GM18870 (cell line): Measurements from ENCODE around the gene BHLHE41.

Source experiments
- ATAC-seq: cut with Tn5 transposase; IDR thresholded peaks from one replicate; pipeline ENCODE4 v1.9.1; 2021; ENCODE audit warnings: moderate library complexity; ENCODE audit not compliant: unreplicated experiment

Gene BHLHE41

GRCh38 chr12:26124446-26125399 is at the start of gene BHLHE41:
Gene BHLHE41, minus strand, starts transcription at chr12:26125037. Its CDS starts 258 bp downstream, at chr12:26124779.
- ATAC-seq: no peak

GRCh38 chr12:26172946-26173552 is 48.2 kb upstream of the BHLHE41 start:
- ATAC-seq: no peak

GRCh38 chr12:26172539-26172938 is 47.7 kb upstream of the BHLHE41 start:
- no peak for ATAC-seq

GRCh38 chr12:26172013-26172412 is 47.2 kb upstream of the BHLHE41 start:
- ATAC-seq: no peak

- no peak for ATAC-seq
Measured at GRCh38 chr12:26164118-26164517, 39.3 kb upstream of the BHLHE41 start.

GRCh38 chr12:26162905-26163304 is 38.1 kb upstream of the BHLHE41 start:
- ATAC-seq: no peak

- ATAC-seq: no peak
Measured at GRCh38 chr12:26162174-26162573, 37.3 kb upstream of the BHLHE41 start.

- no peak for ATAC-seq
Measured at GRCh38 chr12:26158078-26158764, 33.4 kb upstream of the BHLHE41 start.

- ATAC-seq: no peak
Measured at GRCh38 chr12:26157001-26157400, 32.2 kb upstream of the BHLHE41 start.

GRCh38 chr12:26156201-26156871 is 31.5 kb upstream of the BHLHE41 start:
- peak; percentile 92 for ATAC-seq

GRCh38 chr12:26153421-26154154 is 28.8 kb upstream of the BHLHE41 start:
- no peak for ATAC-seq

- no peak for ATAC-seq
Measured at GRCh38 chr12:26152507-26153102, 27.8 kb upstream of the BHLHE41 start.

GRCh38 chr12:26150736-26151450 is 26.1 kb upstream of the BHLHE41 start:
- no peak for ATAC-seq

- ATAC-seq: no peak
Measured at GRCh38 chr12:26149968-26150500, 25.2 kb upstream of the BHLHE41 start.

GRCh38 chr12:26148291-26148690 is 23.5 kb upstream of the BHLHE41 start:
- no peak for ATAC-seq

GRCh38 chr12:26143291-26143690 is 18.5 kb upstream of the BHLHE41 start:
- ATAC-seq: no peak

- ATAC-seq: no peak
Measured at GRCh38 chr12:26138860-26139259, 14.0 kb upstream of the BHLHE41 start.

- no peak for ATAC-seq
Measured at GRCh38 chr12:26136688-26137087, 11.9 kb upstream of the BHLHE41 start.

GRCh38 chr12:26135571-26135970 is 10.7 kb upstream of the BHLHE41 start:
- ATAC-seq: no peak
